Measurements from ENCODE around the gene ADGRF4.

Gene ADGRF4

GRCh38 chr6:47716207-47716606 is 17.8 kb downstream of the ADGRF4 start:
- H3K79me1 ChIP-seq (ENCODE audit: low read length): no peaks in the 10 kb centered on the region
- no peaks in the 10 kb centered on the region for H3K36me3 ChIP-seq (ENCODE audit: control insufficient read depth, insufficient read depth, low read length)
- no peak overlapping the region for H3K18ac ChIP-seq (ENCODE audit: low read length)
- no peak overlapping the region for H4K8ac ChIP-seq (ENCODE audit: low read depth, low read length)
- H3K4ac ChIP-seq (ENCODE audit: low read depth, low read length): no peak overlapping the region
- no peak overlapping the region for H3K56ac ChIP-seq (ENCODE audit: low read length)
- no peak overlapping the region for H2BK5ac ChIP-seq (ENCODE audit: low read length)
- H3K27ac ChIP-seq (ENCODE audit: low read depth, low read length): no peak overlapping the region
- no CpG with 5 or more reads among the region's 2 CpGs for WGBS (ENCODE audit: extremely low coverage, insufficient coverage, low lambda C conversion rate)
- H3K27me3 ChIP-seq (ENCODE audit: insufficient read depth, low read length, poor library complexity): no peaks in the 10 kb centered on the region
- no peak for DNase-seq
- H3K9ac ChIP-seq (ENCODE audit: low read length): no peak overlapping the region
- H3K79me2 ChIP-seq (ENCODE audit: control insufficient read depth, insufficient read depth, low read length): no peaks in the 10 kb centered on the region
- H3K4me3 ChIP-seq (ENCODE audit: low read length): no peak overlapping the region
- no peak overlapping the region for H2AK5ac ChIP-seq (ENCODE audit: low read length)
- no peak overlapping the region for H4K5ac ChIP-seq (ENCODE audit: low read length)
- H2BK120ac ChIP-seq (ENCODE audit: low read depth, low read length): no peak overlapping the region
- H3K23ac ChIP-seq (ENCODE audit: low read length): no peak overlapping the region
- no peaks in the 10 kb centered on the region for H3K4me1 ChIP-seq (ENCODE audit: control insufficient read depth, low read depth, low read length)
- H2BK15ac ChIP-seq (replicated peaks; ENCODE audit: low read depth): no peak overlapping the region
- no peak overlapping the region for H3K4me2 ChIP-seq (ENCODE audit: low read length)

- H3K27me3 ChIP-seq (ENCODE audit: insufficient read depth, low read length, poor library complexity): no peaks in the 10 kb centered on the region
These were observed 20.2 kb downstream of the ADGRF4 start for GRCh38 chr6:47718571-47718970.

DNA sequence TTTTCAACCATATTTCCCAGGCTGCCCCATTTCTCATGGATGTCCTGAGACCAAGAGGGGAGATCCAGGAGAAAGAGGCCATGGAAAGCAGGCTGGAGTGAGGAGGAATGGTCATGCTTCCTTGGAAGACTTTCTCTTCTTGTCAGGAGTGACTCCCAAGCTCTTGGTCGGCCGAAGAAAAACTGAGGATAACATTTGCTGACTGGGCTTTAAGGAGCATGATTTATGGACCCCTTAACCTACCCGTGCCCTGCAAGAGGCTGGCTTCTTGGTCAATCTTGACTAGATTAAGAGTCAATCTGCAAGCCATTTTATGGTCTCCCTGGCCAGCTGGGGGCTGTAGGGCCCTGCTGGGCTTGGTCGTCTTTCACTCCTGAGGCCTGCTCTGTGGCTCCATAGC is 22.8 kb downstream of the ADGRF4 start:
- Histone ChIP-seq H3K27ac (ENCODE audit: low read depth, low read length) (no peak overlapping the region), H3K36me3 (ENCODE audit: control insufficient read depth, insufficient read depth, low read length) (no peaks in the 10 kb centered on the region), H4K5ac (ENCODE audit: low read length) (no peak overlapping the region), H4K8ac (ENCODE audit: low read depth, low read length) (no peak overlapping the region), H3K18ac (ENCODE audit: low read length) (no peak overlapping the region), H3K56ac (ENCODE audit: low read length) (no peak overlapping the region), H3K4me2 (ENCODE audit: low read length) (no peak overlapping the region), H2BK5ac (ENCODE audit: low read length) (no peak overlapping the region), H3K79me2 (ENCODE audit: control insufficient read depth, insufficient read depth, low read length) (no peaks in the 10 kb centered on the region), H2BK15ac (replicated peaks; ENCODE audit: low read depth) (no peak overlapping the region), H3K4me3 (ENCODE audit: low read length) (no peak overlapping the region), H3K9ac (ENCODE audit: low read length) (no peak overlapping the region), H2BK120ac (ENCODE audit: low read depth, low read length) (no peak overlapping the region), H3K27me3 (ENCODE audit: insufficient read depth, low read length, poor library complexity) (no peaks in the 10 kb centered on the region), H2AK5ac (ENCODE audit: low read length) (no peak overlapping the region), H3K23ac (ENCODE audit: low read length) (no peak overlapping the region), H3K79me1 (ENCODE audit: low read length) (no peaks in the 10 kb centered on the region), H3K4ac (ENCODE audit: low read depth, low read length) (no peak overlapping the region), H3K4me1 (ENCODE audit: control insufficient read depth, low read depth, low read length) (no peaks in the 10 kb centered on the region)
- DNase-seq: no peak
- no CpG with 5 or more reads among the region's 4 CpGs for WGBS (ENCODE audit: extremely low coverage, insufficient coverage, low lambda C conversion rate)

More at GRCh38 chr6:47718571-47718970, 20.2 kb downstream of the ADGRF4 start:
- no peak overlapping the region for H3K27ac ChIP-seq (ENCODE audit: low read depth, low read length)
- H3K4me3 ChIP-seq (ENCODE audit: low read length): no peak overlapping the region
- H2BK5ac ChIP-seq (ENCODE audit: low read length): no peak overlapping the region
- H3K4me2 ChIP-seq (ENCODE audit: low read length): no peak overlapping the region
- no peak overlapping the region for H4K5ac ChIP-seq (ENCODE audit: low read length)
- no peak for DNase-seq
- no CpG with 5 or more reads among the region's 1 CpG for WGBS (ENCODE audit: extremely low coverage, insufficient coverage, low lambda C conversion rate)
- H3K4ac ChIP-seq (ENCODE audit: low read depth, low read length): no peak overlapping the region
- H3K79me1 ChIP-seq (ENCODE audit: low read length): no peaks in the 10 kb centered on the region
- no peak overlapping the region for H4K8ac ChIP-seq (ENCODE audit: low read depth, low read length)
- H2BK15ac ChIP-seq (replicated peaks; ENCODE audit: low read depth): no peak overlapping the region
- H2AK5ac ChIP-seq (ENCODE audit: low read length): no peak overlapping the region
- H2BK120ac ChIP-seq (ENCODE audit: low read depth, low read length): no peak overlapping the region
- no peak overlapping the region for H3K56ac ChIP-seq (ENCODE audit: low read length)
- no peak overlapping the region for H3K18ac ChIP-seq (ENCODE audit: low read length)
- H3K36me3 ChIP-seq (ENCODE audit: control insufficient read depth, insufficient read depth, low read length): no peaks in the 10 kb centered on the region
- H3K4me1 ChIP-seq (ENCODE audit: control insufficient read depth, low read depth, low read length): no peaks in the 10 kb centered on the region
- no peak overlapping the region for H3K23ac ChIP-seq (ENCODE audit: low read length)
- H3K9ac ChIP-seq (ENCODE audit: low read length): no peak overlapping the region
- H3K79me2 ChIP-seq (ENCODE audit: control insufficient read depth, insufficient read depth, low read length): no peaks in the 10 kb centered on the region

DNA sequence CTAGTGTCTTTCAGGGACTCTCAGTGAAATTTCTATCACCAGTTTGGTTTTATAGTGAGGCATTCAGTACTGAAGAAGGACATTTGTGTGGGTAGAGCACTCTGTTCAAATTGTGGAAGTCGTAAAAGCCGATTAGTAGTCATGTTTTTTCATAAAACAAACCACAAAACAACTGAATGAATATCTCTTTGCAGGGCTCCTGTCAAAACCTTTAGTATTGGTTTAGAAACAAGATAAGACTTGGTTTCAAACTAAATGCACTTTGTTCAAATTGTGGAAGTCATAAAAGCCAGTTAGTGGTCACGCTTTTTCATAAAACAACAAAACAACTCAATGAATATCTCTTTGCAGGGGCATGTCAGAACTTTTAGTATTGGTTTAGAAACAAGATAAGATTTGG is 23.8 kb downstream of the ADGRF4 start:
- Histone ChIP-seq H4K5ac (ENCODE audit: low read length) (no peak overlapping the region), H3K4me3 (ENCODE audit: low read length) (no peak overlapping the region), H3K4ac (ENCODE audit: low read depth, low read length) (no peak overlapping the region), H2BK5ac (ENCODE audit: low read length) (no peak overlapping the region), H3K9ac (ENCODE audit: low read length) (no peak overlapping the region), H3K18ac (ENCODE audit: low read length) (no peak overlapping the region), H3K36me3 (ENCODE audit: control insufficient read depth, insufficient read depth, low read length) (no peaks in the 10 kb centered on the region), H2BK120ac (ENCODE audit: low read depth, low read length) (no peak overlapping the region), H3K27me3 (ENCODE audit: insufficient read depth, low read length, poor library complexity) (no peaks in the 10 kb centered on the region), H3K79me2 (ENCODE audit: control insufficient read depth, insufficient read depth, low read length) (no peaks in the 10 kb centered on the region), H3K4me1 (ENCODE audit: control insufficient read depth, low read depth, low read length) (no peaks in the 10 kb centered on the region), H3K79me1 (ENCODE audit: low read length) (no peaks in the 10 kb centered on the region), H3K27ac (ENCODE audit: low read depth, low read length) (no peak overlapping the region), H2AK5ac (ENCODE audit: low read length) (no peak overlapping the region), H3K56ac (ENCODE audit: low read length) (no peak overlapping the region), H3K23ac (ENCODE audit: low read length) (no peak overlapping the region), H2BK15ac (replicated peaks; ENCODE audit: low read depth) (no peak overlapping the region), H4K8ac (ENCODE audit: low read depth, low read length) (no peak overlapping the region), H3K4me2 (ENCODE audit: low read length) (no peak overlapping the region)
- no CpG with 5 or more reads among the region's 3 CpGs for WGBS (ENCODE audit: extremely low coverage, insufficient coverage, low lambda C conversion rate)
- DNase-seq: no peak

- Histone ChIP-seq H3K56ac (ENCODE audit: low read length) (no peak overlapping the region), H3K23ac (ENCODE audit: low read length) (no peak overlapping the region), H3K4me3 (ENCODE audit: low read length) (no peak overlapping the region), H2BK120ac (ENCODE audit: low read depth, low read length) (no peak overlapping the region), H2AK5ac (ENCODE audit: low read length) (no peak overlapping the region), H3K4me1 (ENCODE audit: control insufficient read depth, low read depth, low read length) (no peaks in the 10 kb centered on the region), H4K5ac (ENCODE audit: low read length) (no peak overlapping the region), H3K79me2 (ENCODE audit: control insufficient read depth, insufficient read depth, low read length) (no peaks in the 10 kb centered on the region), H3K36me3 (ENCODE audit: control insufficient read depth, insufficient read depth, low read length) (no peaks in the 10 kb centered on the region), H3K27ac (ENCODE audit: low read depth, low read length) (no peak overlapping the region), H3K9ac (ENCODE audit: low read length) (no peak overlapping the region), H2BK15ac (replicated peaks; ENCODE audit: low read depth) (no peak overlapping the region), H2BK5ac (ENCODE audit: low read length) (no peak overlapping the region), H3K27me3 (ENCODE audit: insufficient read depth, low read length, poor library complexity) (no peaks in the 10 kb centered on the region), H3K79me1 (ENCODE audit: low read length) (no peaks in the 10 kb centered on the region), H4K8ac (ENCODE audit: low read depth, low read length) (no peak overlapping the region), H3K4ac (ENCODE audit: low read depth, low read length) (no peak overlapping the region), H3K18ac (ENCODE audit: low read length) (no peak overlapping the region), H3K4me2 (ENCODE audit: low read length) (no peak overlapping the region)
- no CpG with 5 or more reads among the region's 2 CpGs for WGBS (ENCODE audit: extremely low coverage, insufficient coverage, low lambda C conversion rate)
- DNase-seq: no peak
These were observed 25.9 kb downstream of the ADGRF4 start for GRCh38 chr6:47724300-47724699.

- WGBS (ENCODE audit: extremely low coverage, insufficient coverage, low lambda C conversion rate): no CpG with 5 or more reads among the region's 2 CpGs
- no peak overlapping the region for H3K4me2 ChIP-seq (ENCODE audit: low read length)
- no peak for DNase-seq
These were observed 29.0 kb downstream of the ADGRF4 start for GRCh38 chr6:47727391-47727790.

More at GRCh38 chr6:47727391-47727790, 29.0 kb downstream of the ADGRF4 start:
- H3K27ac ChIP-seq (ENCODE audit: low read depth, low read length): no peak overlapping the region
- no peaks in the 10 kb centered on the region for H3K36me3 ChIP-seq (ENCODE audit: control insufficient read depth, insufficient read depth, low read length)
- no peak overlapping the region for H2BK120ac ChIP-seq (ENCODE audit: low read depth, low read length)
- H2BK15ac ChIP-seq (replicated peaks; ENCODE audit: low read depth): no peak overlapping the region
- H3K23ac ChIP-seq (ENCODE audit: low read length): no peak overlapping the region
- no peak overlapping the region for H4K5ac ChIP-seq (ENCODE audit: low read length)
- no peak overlapping the region for H3K4ac ChIP-seq (ENCODE audit: low read depth, low read length)
- H3K18ac ChIP-seq (ENCODE audit: low read length): no peak overlapping the region
- H3K27me3 ChIP-seq (ENCODE audit: insufficient read depth, low read length, poor library complexity): no peaks in the 10 kb centered on the region
- H4K8ac ChIP-seq (ENCODE audit: low read depth, low read length): no peak overlapping the region
- H3K79me1 ChIP-seq (ENCODE audit: low read length): no peaks in the 10 kb centered on the region
- H3K79me2 ChIP-seq (ENCODE audit: control insufficient read depth, insufficient read depth, low read length): no peaks in the 10 kb centered on the region
- H3K56ac ChIP-seq (ENCODE audit: low read length): no peak overlapping the region
- H2AK5ac ChIP-seq (ENCODE audit: low read length): no peak overlapping the region
- no peak overlapping the region for H3K9ac ChIP-seq (ENCODE audit: low read length)
- H3K4me1 ChIP-seq (ENCODE audit: control insufficient read depth, low read depth, low read length): no peaks in the 10 kb centered on the region
- H3K4me3 ChIP-seq (ENCODE audit: low read length): no peak overlapping the region
- no peak overlapping the region for H2BK5ac ChIP-seq (ENCODE audit: low read length)

Data from mesendoderm (in vitro differentiated cells).